ENCODE measurements around the gene APOA1.
"Not testable (repeated sequence)": the region's sequence is repeated elsewhere in the genome, so short reads cannot be mapped to it uniquely, and the experiment has no call there.

APOA1 gene

GRCh38 chr11:116813781-116814471 lies 23.5 kb downstream of the APOA1 start:
- DNase-seq (ENCODE audit: low spot score): no peak

GRCh38 chr11:116813170-116813569 lies 24.3 kb downstream of the APOA1 start:
- DNase-seq (ENCODE audit: low spot score): no peak

GRCh38 chr11:116812109-116812508 lies 25.3 kb downstream of the APOA1 start:
- no peak for DNase-seq (ENCODE audit: low spot score)

- DNase-seq (ENCODE audit: low spot score): no peak
These were observed 26.2 kb downstream of the APOA1 start for GRCh38 chr11:116811194-116811593.

- no peak for DNase-seq (ENCODE audit: low spot score)
These were observed 28.9 kb downstream of the APOA1 start for GRCh38 chr11:116808262-116809175.

- DNase-seq (ENCODE audit: low spot score): no peak
These were observed 29.7 kb downstream of the APOA1 start for GRCh38 chr11:116807601-116808261.

GRCh38 chr11:116804001-116804400 lies 33.4 kb downstream of the APOA1 start:
- DNase-seq (ENCODE audit: low spot score): no peak

GRCh38 chr11:116801662-116802061 lies 35.8 kb downstream of the APOA1 start:
- not testable (repeated sequence) for DNase-seq (ENCODE audit: low spot score)

GRCh38 chr11:116800610-116801009 lies 36.8 kb downstream of the APOA1 start:
- DNase-seq (ENCODE audit: low spot score): no peak

- DNase-seq (ENCODE audit: low spot score): no peak
These were observed 39.1 kb downstream of the APOA1 start for GRCh38 chr11:116798368-116798767.

- no peak for DNase-seq (ENCODE audit: low spot score)
These were observed 39.6 kb downstream of the APOA1 start for GRCh38 chr11:116797816-116798215.

- DNase-seq (ENCODE audit: low spot score): no peak
These were observed 40.9 kb downstream of the APOA1 start for GRCh38 chr11:116796548-116796947.

GRCh38 chr11:116794851-116795250 lies 42.6 kb downstream of the APOA1 start:
- DNase-seq (ENCODE audit: low spot score): no peak

GRCh38 chr11:116793772-116794097 lies 43.7 kb downstream of the APOA1 start:
- DNase-seq (ENCODE audit: low spot score): no peak

- no peak for DNase-seq (ENCODE audit: low spot score)
These were observed 44.3 kb downstream of the APOA1 start for GRCh38 chr11:116792869-116793771.

- DNase-seq (ENCODE audit: low spot score): peak; percentile 52
These were observed 45.1 kb downstream of the APOA1 start for GRCh38 chr11:116792144-116792868.

GRCh38 chr11:116791813-116792143 lies 45.6 kb downstream of the APOA1 start, which contains the start of gene APOA5:
APOA5 (minus strand) TSS chr11:116791879; CDS start chr11:116791860, 19 bp downstream.
- DNase-seq (ENCODE audit: low spot score): no peak

- peak; percentile 92 for DNase-seq (ENCODE audit: low spot score)
These were observed 46.2 kb downstream of the APOA1 start for GRCh38 chr11:116791002-116791812.

GRCh38 chr11:116790167-116791001 lies 47.0 kb downstream of the APOA1 start:
- DNase-seq (ENCODE audit: low spot score): no peak

Measured in HuH-7.5 (cell line).